GM06990 (cell line): ENCODE data around the gene ISM1.
A peak's percentile ranks its signal among the peaks of the same experiment; 100 is the strongest.

Experiments used
- DNase-seq: peaks from one replicate; pipeline ENCODE4 v3.0.0-alpha.2; 2011; ENCODE audit not compliant: insufficient read length; ENCODE audit errors: extremely low read depth
- H3K27me3 ChIP-seq: replicated peaks from 2 replicates; pipeline ENCODE4 v1.6.0; 2011; ENCODE audit warnings: low read length; ENCODE audit not compliant: control insufficient read depth, insufficient read depth
- H3K36me3 ChIP-seq: 2 replicates; pipeline ENCODE4 v1.5.1; 2011; ENCODE audit warnings: low read length; ENCODE audit not compliant: control insufficient read depth, insufficient read depth
- H3K4me3 ChIP-seq: replicated peaks from 2 replicates; pipeline ENCODE4 v1.5.1; 2011; ENCODE audit warnings: low read depth, mild to moderate bottlenecking, control low read depth, low read length
- CTCF ChIP-seq: IDR thresholded peaks from 2 replicates; pipeline ENCODE4 v1.5.1; 2011; ENCODE audit warnings: low read length, control low read depth, mild to moderate bottlenecking, inconsistent platforms; ENCODE audit not compliant: insufficient read depth, poor library complexity, severe bottlenecking

ISM1 gene

GRCh38 chr20:13322198-13322597 is 101.1 kb downstream of the ISM1 start:
- Histone ChIP-seq H3K36me3 (no peaks in the 10 kb centered on the region), H3K27me3 (no peaks in the 10 kb centered on the region), H3K4me3 (no peak overlapping the region)
- no peak for TF ChIP-seq CTCF
- DNase-seq = no peak

GRCh38 chr20:13322621-13323020 is 101.5 kb downstream of the ISM1 start:
- no peak for DNase-seq
- no peaks in the 10 kb centered on the region for H3K36me3 ChIP-seq
- H3K27me3 ChIP-seq = no peaks in the 10 kb centered on the region
- TF ChIP-seq CTCF = no peak
- H3K4me3 ChIP-seq = no peak overlapping the region

GRCh38 chr20:13325033-13325432 is 104.0 kb downstream of the ISM1 start:
- Histone ChIP-seq H3K4me3 (no peak overlapping the region), H3K27me3 (no peaks in the 10 kb centered on the region), H3K36me3 (no peaks in the 10 kb centered on the region)
- TF ChIP-seq CTCF = peak; percentile 66
- DNase-seq = no peak

- Histone ChIP-seq H3K27me3 (no peaks in the 10 kb centered on the region), H3K36me3 (no peaks in the 10 kb centered on the region), H3K4me3 (no peak overlapping the region)
- no peak for TF ChIP-seq CTCF
- no peak for DNase-seq
Observed at GRCh38 chr20:13325796-13326340, 104.8 kb downstream of the ISM1 start.

- no peak for DNase-seq
- TF ChIP-seq CTCF = no peak
- Histone ChIP-seq H3K27me3 (no peaks in the 10 kb centered on the region), H3K36me3 (no peaks in the 10 kb centered on the region), H3K4me3 (no peak overlapping the region)
Observed at GRCh38 chr20:13331536-13331935, 110.5 kb downstream of the ISM1 start.

GRCh38 chr20:13333036-13333435 is 112.0 kb downstream of the ISM1 start:
- no peak overlapping the region for H3K4me3 ChIP-seq
- no peaks in the 10 kb centered on the region for H3K27me3 ChIP-seq
- DNase-seq = no peak
- TF ChIP-seq CTCF = no peak
- no peaks in the 10 kb centered on the region for H3K36me3 ChIP-seq
